GM21576 (cell line): ENCODE results near the gene TAF4.
"Not testable (repeated sequence)": the region's sequence is repeated elsewhere in the genome, so short reads cannot be mapped to it uniquely, and the experiment has no call there.

ENCODE experiments used
- ATAC-seq: cut with Tn5 transposase; IDR thresholded peaks from one replicate; pipeline ENCODE4 v1.9.1; 2021; ENCODE audit warnings: mild to moderate bottlenecking, moderate library complexity; ENCODE audit not compliant: unreplicated experiment

Gene TAF4

DNA sequence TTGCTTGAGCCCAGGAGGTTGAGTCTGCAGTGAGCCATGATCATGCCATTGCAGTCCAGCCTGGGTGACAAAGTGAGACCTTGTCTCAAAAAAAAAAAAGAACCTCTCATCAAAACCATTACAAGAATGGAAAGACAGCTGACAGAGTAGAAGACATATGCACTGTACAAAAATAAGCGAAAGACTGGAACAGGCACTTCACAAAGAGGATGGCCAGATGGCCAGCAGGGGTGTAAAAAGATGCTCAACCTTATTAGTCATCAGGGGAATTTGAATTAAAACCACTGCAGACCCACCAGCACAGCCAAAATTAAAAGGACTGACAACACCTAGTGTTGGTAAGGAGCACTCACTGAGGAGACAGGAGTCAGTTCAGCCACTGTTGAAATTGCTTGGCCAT, 13.5 kb upstream of the TAF4 start:
- ATAC-seq: no peak

DNA sequence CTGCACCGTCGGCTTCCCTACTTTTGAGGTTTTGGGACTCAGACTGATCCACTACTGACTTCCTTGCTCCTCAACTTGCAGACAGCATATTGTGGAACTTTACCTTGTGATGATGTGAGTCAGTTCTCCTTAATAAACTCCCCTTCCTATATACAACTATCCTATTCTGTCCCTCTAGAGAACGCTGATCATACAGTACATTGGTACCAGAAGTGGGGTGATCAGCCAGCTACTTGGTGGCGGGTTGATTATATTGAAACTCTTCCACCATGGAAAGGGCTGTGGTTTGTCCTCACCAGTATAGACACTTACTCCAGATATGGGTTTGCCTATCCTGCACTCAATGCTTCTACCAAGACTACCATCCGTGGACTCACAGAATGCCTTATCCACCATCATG, 7.6 kb upstream of the TAF4 start:
- no peak for ATAC-seq

DNA sequence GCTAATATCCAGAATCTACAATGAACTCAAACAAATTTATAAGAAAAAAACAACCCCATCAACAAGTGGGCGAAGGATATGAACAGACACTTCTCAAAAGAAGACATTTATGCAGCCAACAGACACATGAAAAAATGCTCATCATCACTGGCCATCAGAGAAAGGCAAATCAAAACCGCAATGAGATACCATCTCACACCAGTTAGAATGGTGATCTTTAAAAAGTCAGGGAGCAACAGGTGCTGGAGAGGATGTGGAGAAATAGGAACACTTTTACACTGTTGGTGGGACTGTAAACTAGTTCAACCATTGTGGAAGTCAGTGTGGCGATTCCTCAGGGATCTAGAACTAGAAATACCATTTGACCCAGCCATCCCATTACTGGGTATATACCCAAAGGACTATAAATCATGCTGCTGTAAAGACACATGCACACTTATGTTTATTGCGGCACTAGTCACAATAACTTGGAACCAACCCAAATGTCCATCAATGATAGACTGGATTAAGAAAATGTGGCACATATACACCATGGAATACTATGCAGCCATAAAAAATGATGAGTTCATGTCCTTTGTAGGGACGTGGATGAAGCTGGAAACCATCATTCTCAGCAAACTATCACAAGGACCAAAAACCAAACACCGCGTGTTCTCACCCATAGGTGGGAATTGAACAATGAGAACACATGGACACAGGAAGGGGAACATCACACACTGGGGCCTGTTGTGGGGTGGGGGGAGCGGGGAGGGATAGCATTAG, 6.2 kb upstream of the TAF4 start:
- not testable (repeated sequence) for ATAC-seq

GRCh38 chr20:62069741-62070216, 4.1 kb upstream of the TAF4 start:
- ATAC-seq: no peak

DNA sequence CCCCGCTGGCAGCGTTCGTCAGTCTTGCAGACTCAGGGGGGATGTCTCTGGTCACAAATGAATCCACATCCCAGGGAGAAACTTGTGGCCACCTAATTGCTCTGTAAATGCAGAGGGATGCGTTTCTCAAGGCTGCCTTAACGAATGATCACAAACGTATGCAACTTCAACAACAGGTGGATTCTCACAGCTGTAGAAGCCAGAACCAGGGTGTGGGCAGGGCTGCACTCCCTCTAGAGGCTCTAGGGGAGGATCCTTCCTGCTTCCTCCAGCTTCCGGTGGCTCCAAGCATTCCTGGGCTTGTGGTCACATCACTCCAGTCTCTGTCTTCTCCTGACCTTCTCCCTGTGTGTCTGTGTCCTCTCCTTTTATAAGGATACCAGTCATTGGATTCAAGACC, 3.3 kb upstream of the TAF4 start:
- no peak for ATAC-seq

DNA sequence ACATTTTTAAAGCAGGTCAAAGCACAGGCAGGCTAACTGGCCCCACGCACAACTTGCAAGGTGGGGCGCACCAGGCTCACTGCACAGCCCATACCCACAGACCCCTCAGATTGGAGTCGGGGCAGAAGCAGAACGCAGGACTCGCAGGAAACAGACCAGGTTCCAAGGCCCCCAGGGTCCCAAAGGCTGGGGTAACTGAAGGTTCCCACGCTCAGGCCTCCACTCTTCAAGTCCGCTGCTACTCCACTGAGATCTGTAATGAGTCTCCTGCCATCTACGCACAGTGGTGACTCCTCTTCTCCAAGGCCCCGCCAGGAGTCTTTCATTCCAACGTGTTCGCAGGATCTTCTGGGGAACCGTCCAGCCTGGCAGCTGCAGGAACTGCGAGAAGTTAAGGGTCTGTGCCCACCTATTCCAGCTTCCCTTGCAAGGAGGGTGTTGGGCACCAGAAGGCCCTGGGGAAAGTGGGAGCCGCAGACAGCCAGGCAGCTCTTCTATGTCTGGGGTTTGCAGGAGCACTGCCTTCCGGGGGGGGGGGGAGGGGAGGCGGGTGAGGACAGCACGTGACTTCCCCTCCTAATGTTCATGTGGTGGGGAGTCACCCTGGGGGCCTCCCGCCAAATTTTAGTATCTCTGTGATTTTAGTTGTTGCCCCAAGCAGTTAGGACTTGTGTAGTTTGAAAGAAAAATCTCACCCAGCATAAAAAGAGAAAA, 2.0 kb upstream of the TAF4 start:
- no peak for ATAC-seq

DNA sequence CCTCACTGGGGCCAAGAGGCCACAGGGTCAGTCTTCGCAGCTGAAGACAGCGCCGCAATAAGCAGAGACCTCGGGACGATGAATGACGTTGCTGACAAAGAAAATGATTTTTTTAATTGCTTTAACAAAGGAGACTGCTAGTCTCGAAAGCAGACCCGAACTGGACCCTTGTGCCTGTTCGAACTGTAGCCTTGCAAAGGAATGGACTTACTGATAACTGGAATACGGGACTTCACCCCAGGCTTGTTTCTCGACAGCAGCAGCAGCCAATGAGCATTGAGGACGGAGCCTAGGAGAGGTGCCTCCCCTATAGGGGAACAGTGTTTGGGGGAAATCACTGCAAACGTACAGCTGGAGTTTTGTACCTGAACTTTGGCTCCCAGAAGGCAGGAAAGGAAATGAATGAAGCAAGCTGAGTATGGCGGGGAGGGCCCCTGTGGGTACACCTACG, 1.3 kb upstream of the TAF4 start:
- ATAC-seq: no peak

DNA sequence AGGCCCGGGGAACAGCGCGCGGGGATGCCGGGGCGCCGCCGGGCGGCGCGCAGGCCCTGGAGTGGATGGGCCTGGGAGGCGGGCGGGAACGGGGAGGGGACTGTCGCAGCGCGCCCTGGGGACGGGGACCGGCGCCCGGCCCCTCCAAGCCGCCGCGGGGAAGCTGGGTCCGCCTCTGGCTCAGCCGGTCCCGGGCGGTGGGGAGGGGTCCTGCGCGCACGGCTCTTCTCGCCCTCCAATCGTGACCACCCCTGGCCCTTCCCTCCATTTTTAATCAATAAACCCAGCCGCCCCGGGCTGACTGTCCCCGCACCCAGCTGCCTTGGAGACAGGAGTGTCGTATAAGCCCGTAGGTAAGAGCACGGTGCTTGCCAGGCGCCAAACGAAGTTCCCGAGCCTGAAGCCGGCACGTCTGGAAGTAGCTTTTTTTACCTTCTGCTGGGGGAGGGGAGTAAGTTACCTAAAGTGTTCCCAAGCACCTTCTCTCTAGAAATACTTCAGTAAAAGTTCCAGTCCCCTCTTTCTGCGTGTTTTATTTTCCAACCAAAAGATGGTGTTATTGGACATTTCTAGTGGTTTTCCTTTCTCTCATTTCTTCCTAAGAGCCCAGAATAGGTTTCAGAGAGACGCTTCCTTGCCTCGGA, 780 bp upstream of the TAF4 start:
- ATAC-seq: peak; percentile 26

DNA sequence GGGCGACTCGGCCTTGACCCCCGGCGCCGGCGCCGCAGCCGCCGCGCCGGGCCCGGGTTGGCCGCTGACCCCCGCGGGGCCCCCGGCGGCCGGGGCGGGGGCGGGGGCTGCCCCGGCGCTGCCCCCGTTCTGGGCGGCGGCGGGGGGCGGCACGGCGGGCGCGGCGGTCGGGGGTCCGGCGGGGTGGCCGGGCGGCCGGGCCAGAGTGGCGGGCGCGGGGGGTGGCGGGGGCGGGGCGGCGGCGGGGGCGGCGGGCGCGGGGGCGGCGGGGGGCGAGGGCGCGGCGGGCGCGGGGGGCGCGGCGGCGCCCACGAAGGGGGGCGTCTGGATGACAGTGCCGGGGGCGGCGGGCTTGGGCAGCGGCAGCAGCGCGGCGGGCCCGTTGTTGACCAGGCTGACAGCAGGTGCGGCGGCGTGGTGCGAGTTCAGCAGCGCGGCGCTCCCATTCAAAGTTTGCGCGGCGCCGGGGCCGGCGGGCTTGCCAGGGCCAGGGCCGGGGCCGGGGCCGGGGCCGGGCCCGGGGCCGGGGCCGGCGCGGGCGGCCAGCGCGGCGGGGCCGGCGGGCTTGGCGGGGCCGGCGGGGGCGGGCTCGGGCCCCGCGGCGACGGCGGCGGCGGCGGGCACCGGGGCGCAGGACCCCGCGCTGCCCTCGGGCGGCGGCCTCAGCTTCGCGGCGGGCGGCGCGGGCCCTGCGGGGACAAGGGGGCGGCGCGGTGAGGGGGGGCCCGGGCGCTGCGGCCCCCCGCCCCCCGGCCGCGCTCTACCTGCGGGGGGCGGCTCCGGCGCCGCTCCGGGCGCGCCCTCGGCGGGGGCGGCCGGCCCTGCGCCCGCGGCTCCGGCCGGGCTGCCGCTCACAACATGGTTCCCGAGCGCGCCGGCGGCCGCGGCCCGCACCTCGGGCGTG, 659 bp downstream of the TAF4 start:
- peak; percentile 2 for ATAC-seq

DNA sequence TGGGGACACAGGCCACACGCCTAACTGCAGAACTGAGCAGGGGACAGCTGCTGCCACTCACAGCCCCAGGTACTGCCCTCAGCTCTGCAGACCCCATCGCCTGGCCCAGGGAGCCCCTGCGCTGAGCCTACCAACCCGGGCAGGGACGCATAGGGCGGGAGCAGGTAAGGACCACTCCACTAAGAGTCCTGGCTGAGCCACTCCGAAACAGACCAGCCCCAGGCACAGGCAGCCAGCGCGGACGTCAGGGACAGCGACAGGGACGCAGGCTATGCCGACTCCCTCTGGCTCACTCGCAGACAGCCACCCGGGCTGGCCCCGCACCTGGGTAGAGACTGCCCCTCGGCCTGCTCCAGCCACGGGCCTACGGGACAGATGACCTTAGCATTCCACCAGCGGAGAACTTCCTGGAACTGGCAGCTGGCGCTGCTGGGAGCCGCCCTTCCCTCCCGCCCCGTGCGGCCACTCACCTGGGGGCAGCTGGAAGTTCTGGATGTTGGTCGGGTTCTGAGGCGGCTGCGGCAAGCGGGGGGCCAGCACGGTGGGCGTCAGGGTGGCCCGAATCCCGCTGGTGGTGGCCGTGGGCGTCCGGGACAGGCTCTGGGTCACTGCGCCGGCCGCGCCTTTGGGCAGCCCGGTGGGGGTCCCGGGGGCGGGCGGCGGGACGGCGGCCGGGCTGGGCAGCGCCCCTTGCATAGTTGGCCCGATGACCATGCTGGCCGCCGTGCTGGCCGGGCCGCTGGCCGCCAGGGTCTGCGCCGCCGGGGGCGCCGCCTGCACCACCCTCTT, 1.5 kb downstream of the TAF4 start:
- no peak for ATAC-seq

DNA sequence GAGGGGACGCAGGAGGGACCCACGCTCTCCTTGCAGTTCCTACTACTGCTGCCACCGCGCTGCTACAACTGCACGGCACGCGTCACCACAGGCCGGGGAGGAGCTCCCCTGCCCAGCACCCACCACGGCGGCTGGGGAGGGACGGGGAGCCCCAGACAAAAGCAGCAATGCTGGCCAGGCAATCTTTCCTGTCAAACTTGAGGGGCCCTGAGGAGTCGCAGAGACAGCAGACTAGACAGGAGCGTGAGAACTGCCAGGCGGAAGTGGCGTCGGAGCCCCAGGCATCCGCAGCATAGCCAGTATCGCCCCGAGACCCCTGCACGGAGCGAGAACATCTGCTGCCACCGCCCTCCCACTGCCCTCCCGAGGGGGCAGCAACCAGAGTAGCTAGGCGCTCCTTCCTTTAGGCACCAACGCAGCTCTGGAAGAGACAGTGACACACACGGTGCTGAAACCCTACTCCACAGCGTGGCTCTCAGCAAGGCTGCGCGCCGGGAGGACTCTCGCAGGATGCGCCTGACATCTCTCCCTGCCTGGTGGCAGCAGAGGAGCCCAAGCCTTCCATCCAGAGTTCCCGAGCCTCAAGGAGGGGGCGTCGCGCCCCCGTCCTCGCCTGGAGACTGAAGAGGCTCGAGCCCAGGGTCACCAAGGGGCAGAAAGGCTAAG, 2.2 kb downstream of the TAF4 start:
- no peak for ATAC-seq

- no peak for ATAC-seq
Measured at GRCh38 chr20:62062661-62063314, 2.9 kb downstream of the TAF4 start.

DNA sequence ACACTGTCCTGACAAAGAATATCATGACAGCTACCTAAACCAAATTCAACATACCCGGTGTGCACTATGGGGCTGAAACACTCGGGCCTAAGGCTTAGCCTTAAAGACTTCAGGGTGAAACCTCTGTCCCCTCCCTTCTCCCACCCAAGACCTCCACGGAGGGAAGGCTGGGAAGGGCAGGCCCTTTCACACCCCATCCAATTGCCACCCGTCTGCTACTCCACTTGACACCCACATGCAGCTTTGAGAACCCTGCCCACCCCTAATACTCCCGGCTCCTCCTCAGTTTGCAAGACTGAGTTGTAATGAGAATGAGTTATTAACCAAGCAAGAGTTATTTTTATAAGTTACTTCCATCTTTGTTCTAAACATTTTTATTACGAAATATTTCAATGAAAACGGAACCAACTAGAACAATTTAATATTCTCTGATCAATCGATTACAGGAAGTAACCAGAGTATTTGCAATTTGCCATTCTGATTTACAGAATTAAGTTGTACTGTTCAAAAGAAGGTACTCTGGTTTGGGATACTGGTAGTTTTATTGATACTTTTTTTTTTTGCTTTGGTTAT, 3.7 kb downstream of the TAF4 start:
- ATAC-seq: no peak

GRCh38 chr20:62060631-62061541, 4.8 kb downstream of the TAF4 start:
- ATAC-seq: no peak

GRCh38 chr20:62059920-62060630, 5.6 kb downstream of the TAF4 start:
- ATAC-seq: no peak

GRCh38 chr20:62059401-62059800, 6.3 kb downstream of the TAF4 start:
- ATAC-seq: no peak

DNA sequence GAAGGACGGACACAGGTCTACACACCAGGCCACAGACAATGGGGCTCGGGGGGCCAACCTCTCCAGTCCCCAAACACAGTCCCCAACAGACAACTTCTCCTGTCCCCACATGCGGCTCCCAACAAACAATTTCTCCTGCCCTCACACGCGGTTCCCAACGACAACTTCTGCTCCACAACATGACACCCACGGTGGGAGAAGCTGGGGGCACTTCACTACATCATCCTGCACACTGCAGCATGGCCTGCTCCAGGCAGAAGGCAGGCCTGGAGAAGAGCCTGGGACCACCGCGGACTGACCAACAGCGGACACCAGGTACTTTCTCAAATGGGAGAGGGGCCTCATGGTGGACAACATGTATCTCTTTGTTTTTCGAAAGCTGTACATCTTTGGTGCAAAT, 6.7 kb downstream of the TAF4 start:
- ATAC-seq: no peak
